Effector memory CD4-positive, alpha-beta T cell (primary cell): Measurements from ENCODE around the gene LDLRAD3.

ENCODE experiments used
- DNase-seq, 3 donors: peaks; one replicate each; pipeline ENCODE4 v3.0.0-alpha.2; 2020
- H3K27ac ChIP-seq: 2 replicates; pipeline ENCODE4 v1.7.0; 2013; ENCODE audit warnings: mild to moderate bottlenecking, low read length, moderate library complexity; ENCODE audit not compliant: insufficient read depth, poor library complexity, severe bottlenecking
- H3K27me3 ChIP-seq: replicated peaks from 2 replicates; pipeline ENCODE4 v1.7.0; 2013; ENCODE audit warnings: mild to moderate bottlenecking, low read length; ENCODE audit not compliant: insufficient read depth, control insufficient read depth, poor library complexity, severe bottlenecking
- H3K36me3 ChIP-seq: 2 replicates; pipeline ENCODE4 v1.7.0; 2013; ENCODE audit warnings: mild to moderate bottlenecking, low read length, moderate library complexity; ENCODE audit not compliant: control insufficient read depth, insufficient read depth
- H3K4me1 ChIP-seq: 2 replicates; pipeline ENCODE4 v1.7.0; 2013; ENCODE audit warnings: low read length, mild to moderate bottlenecking; ENCODE audit not compliant: control insufficient read depth, insufficient read depth, poor library complexity, severe bottlenecking
- H3K4me3 ChIP-seq: 2 replicates; pipeline ENCODE4 v1.7.0; 2013; ENCODE audit warnings: low read length, low read depth, mild to moderate bottlenecking; ENCODE audit not compliant: insufficient read depth, poor library complexity, severe bottlenecking
- H3K9me3 ChIP-seq: 2 replicates; pipeline ENCODE4 v1.7.0; 2013; ENCODE audit warnings: mild to moderate bottlenecking, low read length, moderate library complexity; ENCODE audit not compliant: control insufficient read depth

The LDLRAD3 gene

DNA sequence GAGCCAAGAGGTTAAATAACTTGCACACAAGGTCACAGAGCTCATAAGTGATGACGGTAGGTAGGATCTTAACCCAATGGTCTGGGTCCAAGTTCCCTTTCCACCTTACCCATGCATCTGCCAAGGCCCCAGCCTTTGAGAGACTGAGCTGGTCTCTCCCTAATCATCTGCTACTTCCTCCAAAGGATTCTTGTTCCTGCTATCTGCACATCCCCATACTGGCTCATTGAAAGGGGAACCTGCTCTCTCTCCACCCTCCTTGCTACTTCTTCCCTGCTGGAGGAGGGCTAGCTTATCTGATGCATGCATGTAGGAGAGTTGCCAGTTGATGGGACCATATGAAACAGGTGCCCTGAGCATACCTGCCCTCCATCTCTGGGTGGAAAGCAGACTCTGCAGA lies 297.6 kb downstream of the LDLRAD3 start:
- Histone ChIP-seq H3K27ac (no peak overlapping the region), H3K4me1 (no peaks in the 10 kb centered on the region), H3K27me3 (no peaks in the 10 kb centered on the region), H3K9me3 (no peaks in the 10 kb centered on the region), H3K4me3 (no peak overlapping the region), H3K36me3 (no peaks in the 10 kb centered on the region)
- no peak for DNase-seq

DNA sequence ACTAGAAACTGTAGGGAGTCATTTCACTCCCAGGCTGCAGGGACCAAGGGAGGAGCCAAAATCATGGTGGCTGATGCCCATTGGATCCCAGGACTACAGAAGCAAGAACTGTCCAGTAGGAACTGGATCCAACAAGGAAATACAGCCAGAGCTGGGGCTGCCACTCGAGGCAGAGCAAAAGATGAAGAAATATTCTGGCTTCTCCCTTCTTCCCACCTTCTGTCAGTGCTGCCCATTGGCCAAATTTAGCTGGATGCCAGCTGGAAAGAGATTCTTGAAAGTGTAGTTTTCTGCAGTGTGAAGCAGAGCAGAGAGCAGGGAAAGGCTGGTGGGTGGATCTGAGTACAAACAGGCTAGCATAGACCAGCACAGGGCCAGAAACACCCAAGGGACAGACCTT lies 299.8 kb downstream of the LDLRAD3 start:
- no peak overlapping the region for H3K27ac ChIP-seq
- DNase-seq = no peak
- H3K9me3 ChIP-seq = no peaks in the 10 kb centered on the region
- H3K4me3 ChIP-seq = no peak overlapping the region
- H3K27me3 ChIP-seq = no peaks in the 10 kb centered on the region
- H3K36me3 ChIP-seq = no peaks in the 10 kb centered on the region
- no peaks in the 10 kb centered on the region for H3K4me1 ChIP-seq

DNA sequence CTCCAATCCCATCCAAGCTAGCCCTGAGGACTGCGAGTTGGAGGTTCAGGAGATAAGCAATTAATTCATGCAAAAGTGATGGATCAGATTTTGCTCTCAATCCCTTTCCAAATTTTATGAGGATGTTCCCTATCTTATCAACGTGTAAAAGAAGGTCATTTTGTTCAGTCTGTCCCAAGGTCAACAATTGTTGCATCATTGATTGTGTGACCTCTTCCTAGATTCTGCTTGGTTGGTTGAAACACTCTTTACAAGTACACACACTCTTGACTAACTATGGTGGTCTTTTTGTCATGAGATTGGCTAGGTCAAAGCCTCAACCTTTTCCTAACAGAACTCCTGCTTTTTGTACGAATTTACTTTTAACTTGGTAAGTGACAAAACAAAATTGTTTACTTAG lies 303.6 kb downstream of the LDLRAD3 start:
- Histone ChIP-seq H3K4me1 (no peaks in the 10 kb centered on the region), H3K27ac (no peak overlapping the region), H3K9me3 (no peaks in the 10 kb centered on the region), H3K4me3 (no peak overlapping the region), H3K36me3 (no peaks in the 10 kb centered on the region), H3K27me3 (no peaks in the 10 kb centered on the region)
- no peak for DNase-seq

DNA sequence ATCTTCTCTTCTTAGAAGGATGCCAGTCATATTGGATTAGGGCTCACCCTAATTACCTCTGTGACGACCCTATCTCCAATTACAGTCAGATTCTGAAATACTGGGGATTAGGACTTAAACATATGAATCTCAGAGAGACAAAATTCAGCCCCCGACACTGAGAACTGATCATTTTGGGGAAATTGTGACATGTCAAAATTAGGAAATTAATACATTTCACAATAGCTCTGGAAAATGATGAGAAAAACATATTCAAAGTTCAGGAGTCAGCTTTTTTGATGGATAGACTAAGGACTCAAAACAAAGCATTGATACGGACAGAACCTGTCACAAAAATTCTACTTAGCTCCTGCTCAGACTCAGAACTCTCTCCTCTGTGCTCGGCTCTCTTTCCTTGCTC lies 304.6 kb downstream of the LDLRAD3 start:
- H3K4me3 ChIP-seq = no peak overlapping the region
- no peak for DNase-seq
- no peak overlapping the region for H3K27ac ChIP-seq
- H3K4me1 ChIP-seq = no peaks in the 10 kb centered on the region
- H3K9me3 ChIP-seq = no peaks in the 10 kb centered on the region
- no peaks in the 10 kb centered on the region for H3K36me3 ChIP-seq
- no peaks in the 10 kb centered on the region for H3K27me3 ChIP-seq

DNA sequence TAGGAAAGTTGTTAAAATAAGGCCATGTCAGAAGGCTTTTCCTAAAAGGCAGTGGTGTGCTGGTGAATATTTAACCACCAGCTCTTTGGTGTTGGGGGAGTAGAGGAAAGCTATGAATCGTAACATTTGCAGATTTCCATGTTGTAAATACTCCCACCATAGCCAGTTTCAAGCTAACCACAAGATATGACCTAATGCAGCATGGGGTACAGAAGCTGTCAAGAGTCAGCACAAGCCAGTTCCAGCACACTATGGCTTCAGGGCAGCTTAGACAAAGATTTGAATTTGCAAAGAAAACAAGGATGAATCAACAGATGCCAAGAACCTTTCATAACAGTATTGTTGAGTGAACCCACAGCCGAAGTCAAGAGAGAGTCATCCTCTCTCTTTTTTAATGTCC lies 305.4 kb downstream of the LDLRAD3 start:
- DNase-seq = no peak
- Histone ChIP-seq H3K9me3 (no peaks in the 10 kb centered on the region), H3K27me3 (no peaks in the 10 kb centered on the region), H3K36me3 (no peaks in the 10 kb centered on the region), H3K27ac (no peak overlapping the region), H3K4me3 (no peak overlapping the region), H3K4me1 (no peaks in the 10 kb centered on the region)

DNA sequence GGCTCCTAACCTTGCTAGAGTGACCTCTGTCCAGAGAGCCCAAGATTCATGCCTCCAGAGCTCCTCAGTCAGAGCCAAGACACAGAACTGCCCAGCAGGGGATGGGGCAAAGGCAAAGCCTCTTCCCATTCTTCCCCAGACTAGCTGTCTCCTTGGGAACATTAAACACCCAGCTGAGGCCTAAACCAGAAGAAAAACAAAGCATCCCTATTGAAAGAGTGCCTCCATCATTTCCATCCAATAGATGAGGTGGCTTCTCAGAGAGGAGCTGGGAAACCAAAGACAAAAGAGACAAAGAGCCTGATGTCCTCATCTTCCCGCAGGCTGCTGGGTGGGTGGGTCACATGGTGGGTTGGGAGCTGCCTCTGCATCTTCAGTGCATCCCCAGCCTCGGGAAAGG lies 308.0 kb downstream of the LDLRAD3 start:
- no peak overlapping the region for H3K27ac ChIP-seq
- no peak overlapping the region for H3K4me3 ChIP-seq
- no peaks in the 10 kb centered on the region for H3K9me3 ChIP-seq
- no peak for DNase-seq
- H3K27me3 ChIP-seq = no peaks in the 10 kb centered on the region
- H3K4me1 ChIP-seq = no peaks in the 10 kb centered on the region
- no peaks in the 10 kb centered on the region for H3K36me3 ChIP-seq

DNA sequence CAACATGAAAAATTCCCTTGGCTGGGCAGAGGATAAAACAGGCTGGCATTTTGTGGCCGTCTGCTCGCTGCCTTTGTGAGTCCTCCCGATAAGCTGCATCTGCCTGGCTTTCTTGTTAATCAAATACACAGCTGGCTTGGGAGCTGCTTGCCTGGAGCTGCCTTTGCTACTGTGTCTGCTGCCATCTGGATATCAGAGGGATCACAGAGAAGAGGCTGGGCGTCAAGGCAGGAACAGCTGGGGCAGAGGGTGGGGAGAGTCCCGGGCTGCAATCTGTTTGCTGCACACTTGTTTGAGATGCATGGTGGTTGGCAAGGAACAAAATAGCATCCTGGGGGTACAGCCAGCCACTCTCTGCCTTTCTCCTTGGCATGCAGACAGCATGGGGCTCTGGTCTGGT lies 309.4 kb downstream of the LDLRAD3 start:
- Histone ChIP-seq H3K27ac (no peak overlapping the region), H3K27me3 (no peaks in the 10 kb centered on the region), H3K4me1 (no peaks in the 10 kb centered on the region), H3K36me3 (no peaks in the 10 kb centered on the region), H3K9me3 (no peaks in the 10 kb centered on the region), H3K4me3 (no peak overlapping the region)
- no peak for DNase-seq

DNA sequence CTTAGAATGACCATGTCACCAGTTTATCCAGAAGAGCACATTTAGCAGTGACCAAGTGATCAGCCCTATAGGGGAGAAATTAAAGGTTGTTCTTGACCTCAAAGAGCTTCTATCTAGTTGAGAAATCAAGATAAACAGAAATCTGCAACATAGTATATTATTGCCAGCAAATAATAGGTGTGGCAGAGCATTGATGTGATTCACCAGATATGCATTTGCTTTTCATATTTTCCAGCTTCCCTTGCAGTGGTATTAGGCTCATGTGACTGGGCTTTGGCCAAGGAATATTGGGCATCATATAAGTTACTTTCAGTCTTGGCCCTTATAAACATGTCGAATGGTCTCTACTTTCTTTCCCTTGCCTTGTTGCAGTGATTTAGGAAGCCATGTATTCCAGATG lies 310.9 kb downstream of the LDLRAD3 start:
- Histone ChIP-seq H3K36me3 (no peaks in the 10 kb centered on the region), H3K27ac (no peak overlapping the region), H3K4me1 (no peaks in the 10 kb centered on the region), H3K4me3 (no peak overlapping the region), H3K27me3 (no peaks in the 10 kb centered on the region), H3K9me3 (no peaks in the 10 kb centered on the region)
- DNase-seq = no peak

DNA sequence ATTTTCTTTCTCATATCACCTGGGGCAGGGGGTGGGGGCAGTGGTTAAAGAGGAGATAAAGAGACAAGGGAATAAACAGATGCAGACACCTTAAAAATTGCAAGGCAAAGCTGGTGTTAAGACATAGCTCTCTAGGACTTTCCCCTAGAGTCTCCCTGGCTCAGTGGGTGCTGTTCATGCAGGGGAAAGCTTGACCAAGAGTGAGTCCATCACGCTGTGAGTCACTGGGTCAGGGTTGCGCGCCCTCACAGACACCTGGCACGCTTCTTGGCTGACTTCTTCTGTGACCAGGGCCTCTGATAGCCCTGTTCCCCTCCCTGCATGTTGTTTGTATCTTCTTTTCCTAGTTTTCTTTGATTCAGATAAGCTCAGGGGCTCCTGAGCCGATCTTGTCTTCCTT lies 313.5 kb downstream of the LDLRAD3 start:
- Histone ChIP-seq H3K27ac (no peak overlapping the region), H3K36me3 (no peaks in the 10 kb centered on the region), H3K9me3 (no peaks in the 10 kb centered on the region), H3K27me3 (peaks cover 4% of the 10 kb centered on the region), H3K4me1 (no peaks in the 10 kb centered on the region), H3K4me3 (no peak overlapping the region)
- DNase-seq = no peak

DNA sequence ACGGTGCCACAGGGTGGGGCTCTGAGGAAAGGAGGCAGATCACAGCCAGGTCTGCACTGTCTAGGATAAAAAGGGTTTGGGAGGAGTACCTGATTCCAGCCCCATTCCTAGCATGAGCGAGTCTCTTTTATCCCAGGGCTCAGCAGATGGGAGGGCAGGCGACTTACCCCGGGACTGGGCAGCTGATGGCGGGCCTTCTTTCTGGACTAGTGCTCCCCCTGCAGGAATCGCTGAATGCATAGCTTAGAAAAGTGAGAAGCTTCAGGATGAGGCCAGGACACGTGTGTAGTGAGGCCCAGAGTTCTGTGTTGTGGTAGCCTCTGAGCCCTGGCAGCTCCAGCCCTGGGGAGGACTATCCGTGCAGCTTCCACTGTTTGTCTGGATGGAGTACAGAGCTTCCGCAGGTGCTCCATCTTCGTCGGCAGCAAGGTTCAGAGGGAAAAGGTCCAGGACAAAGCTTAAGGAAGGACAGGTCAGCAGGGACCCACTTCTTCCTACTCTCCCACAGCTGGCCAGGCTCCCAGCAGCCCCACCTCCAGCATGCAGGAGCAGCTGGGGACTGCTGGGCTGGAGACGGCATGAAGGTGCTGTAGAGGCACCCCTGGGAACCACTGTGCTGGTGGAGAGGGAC lies 315.0 kb downstream of the LDLRAD3 start:
- no peaks in the 10 kb centered on the region for H3K36me3 ChIP-seq
- H3K27me3 ChIP-seq = peaks cover 4% of the 10 kb centered on the region
- H3K4me1 ChIP-seq = no peaks in the 10 kb centered on the region
- DNase-seq = no peak
- H3K4me3 ChIP-seq = no peak overlapping the region
- no peaks in the 10 kb centered on the region for H3K9me3 ChIP-seq
- H3K27ac ChIP-seq = no peak overlapping the region
